K562 (cell line): Measurements from ENCODE around the gene LMLN. TPM values are rescaled to one million over a fixed set of nuclear protein-coding genes. Genes with fewer than 3 reads are reported as not detected.
A peak's percentile ranks its signal among the peaks of the same experiment; 100 is the strongest.

ENCODE experiments used
- BRD9 ChIP-seq: fragments of 450-650 bp; IDR thresholded peaks from 2 replicates; pipeline ENCODE4 v1.6.1; 2018; ENCODE audit warnings: low read depth; ENCODE audit not compliant: partially characterized antibody
- CSDE1 ChIP-seq, 2 experiments: fragments of 450-650 bp; IDR thresholded peaks; 2 replicates each; pipeline ENCODE4 v1.6.1; 2016; ENCODE audit warnings: mild to moderate bottlenecking in 1 of 2
- GATAD2B ChIP-seq: fragments of 450-650 bp; IDR thresholded peaks from 2 replicates; pipeline ENCODE4 v1.6.1; 2017; ENCODE audit warnings: mild to moderate bottlenecking, borderline replicate concordance
- HDAC3 ChIP-seq: fragments of 450-650 bp; IDR thresholded peaks from 2 replicates; pipeline ENCODE4 v1.6.1; 2018; ENCODE audit warnings: borderline replicate concordance, mild to moderate bottlenecking, moderate library complexity; ENCODE audit not compliant: partially characterized antibody
- KLF13 ChIP-seq: fragments of 450-650 bp; IDR thresholded peaks from 2 replicates; pipeline ENCODE4 v1.6.1; 2016; ENCODE audit warnings: missing genetic modification characterization, low read depth, mild to moderate bottlenecking, missing compliant biosample characterization, moderate library complexity, borderline replicate concordance
- MYBL2 ChIP-seq, 2 experiments: fragments of 450-650 bp in 1 of 2; sonication (generic) in 1 of 2; formaldehyde crosslinking in 1 of 2; IDR thresholded peaks; 2 replicates each; pipeline versions ENCODE4 v1.6.1 to v1.8.1; 2017 to 2022; ENCODE audit warnings: borderline replicate concordance in 1 of 2, inconsistent platforms in 1 of 2, low read depth in 1 of 2, mild to moderate bottlenecking in 1 of 2, missing genetic modification reagents in 1 of 2, moderate library complexity in 1 of 2
- SMAD2 ChIP-seq: fragments of 150-350 bp; IDR thresholded peaks from 2 replicates; pipeline ENCODE4 v1.6.1; 2014; ENCODE audit warnings: low read depth, mild to moderate bottlenecking, low read length
- XRCC3 ChIP-seq: fragments of 450-650 bp; IDR thresholded peaks from 2 replicates; pipeline ENCODE4 v1.6.1; 2017; ENCODE audit warnings: mild to moderate bottlenecking, moderate library complexity
- ZNF589 ChIP-seq: fragments of 200-800 bp; sonication (Bioruptor generic); IDR thresholded peaks from 2 replicates; pipeline ENCODE4 v1.6.1; 2016; ENCODE audit warnings: low read depth, missing genetic modification characterization, missing compliant biosample characterization
- polyA plus RNA-seq, 8 experiments: library from polyadenylated mRNA; depleted of rRNA in 4 of 8; stranded (reverse) in 5 of 8; unstranded in 3 of 8; fragments of >200 nt; fragmentation: Nextera tagmentation in 2 of 8; fragmentation: Illumina TruSeq in 1 of 8; extraction: Ambion mirVana in 2 of 8; extraction: Trizol in 1 of 8; gene quantifications; 2 replicates each; pipeline versions ENCODE4 v1.2.1 to v1.2.3, GENCODE V29; 2011 to 2014; ENCODE audit warnings: inconsistent platforms in 1 of 8, missing spikeins in 1 of 8
- total RNA-seq, 7 experiments: library from RNA; depleted of rRNA in 6 of 7; stranded (reverse); fragments of >200 nt in 6 of 7; fragmentation: Illumina TruSeq in 2 of 7; extraction: Trizol in 2 of 7; gene quantifications; 2 replicates each; pipeline versions ENCODE4 v1.2.1 to v1.2.3, GENCODE V29; 2011 to 2021; ENCODE audit warnings: low replicate concordance in 1 of 7
- TF ChIP-seq, protein P1 (sequence below): sonication (generic); formaldehyde crosslinking; IDR thresholded peaks from 2 replicates; pipeline ENCODE4 v1.8.0; 2022; ENCODE audit warnings: missing genetic modification reagents, mild to moderate bottlenecking, borderline replicate concordance
- TF ChIP-seq, protein P2 (sequence below): fragments of 450-650 bp; IDR thresholded peaks from 2 replicates; pipeline ENCODE4 v1.7.0; 2016; ENCODE audit warnings: borderline replicate concordance
- TF ChIP-seq, protein P3 (sequence below): fragments of 450-650 bp; IDR thresholded peaks from 2 replicates; pipeline ENCODE4 v1.6.1; 2017; ENCODE audit warnings: antibody characterized with exemption, mild to moderate bottlenecking

The LMLN gene
- total and polyA plus RNA-seq, 9 of the 15 experiments (the other 6 are each of a cell fraction or from before 2014, with no cell fraction given): 2.2 to 15.9 (median 6.9) TPM

DNA sequence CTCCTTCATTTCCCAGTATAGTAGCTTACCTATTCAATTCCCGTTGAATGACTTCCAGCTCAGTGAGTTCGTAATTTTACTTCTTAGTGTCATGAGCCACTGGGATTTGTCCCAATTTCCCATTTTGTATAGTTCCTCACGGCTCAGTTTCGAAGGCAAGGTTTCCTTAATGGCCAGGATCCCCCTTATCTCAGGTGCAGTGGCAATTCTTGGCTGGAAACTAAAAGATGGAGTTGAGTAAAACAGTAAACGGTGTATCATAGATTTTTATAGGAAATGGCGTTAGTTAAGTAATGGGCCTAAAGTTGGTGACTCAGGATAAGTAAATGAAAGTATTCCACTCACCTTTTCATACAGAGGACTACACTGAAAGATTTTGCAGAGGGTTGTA lies 522 bp upstream of the LMLN start (continued):
- TF ChIP-seq, protein P1, sequence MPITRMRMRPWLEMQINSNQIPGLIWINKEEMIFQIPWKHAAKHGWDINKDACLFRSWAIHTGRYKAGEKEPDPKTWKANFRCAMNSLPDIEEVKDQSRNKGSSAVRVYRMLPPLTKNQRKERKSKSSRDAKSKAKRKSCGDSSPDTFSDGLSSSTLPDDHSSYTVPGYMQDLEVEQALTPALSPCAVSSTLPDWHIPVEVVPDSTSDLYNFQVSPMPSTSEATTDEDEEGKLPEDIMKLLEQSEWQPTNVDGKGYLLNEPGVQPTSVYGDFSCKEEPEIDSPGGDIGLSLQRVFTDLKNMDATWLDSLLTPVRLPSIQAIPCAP (CRISPR knock-in tag): no peak
- no peak for TF ChIP-seq ZNF589 (CRISPR knock-in tag)
- no peak for TF ChIP-seq KLF13
- TF ChIP-seq, protein P2, sequence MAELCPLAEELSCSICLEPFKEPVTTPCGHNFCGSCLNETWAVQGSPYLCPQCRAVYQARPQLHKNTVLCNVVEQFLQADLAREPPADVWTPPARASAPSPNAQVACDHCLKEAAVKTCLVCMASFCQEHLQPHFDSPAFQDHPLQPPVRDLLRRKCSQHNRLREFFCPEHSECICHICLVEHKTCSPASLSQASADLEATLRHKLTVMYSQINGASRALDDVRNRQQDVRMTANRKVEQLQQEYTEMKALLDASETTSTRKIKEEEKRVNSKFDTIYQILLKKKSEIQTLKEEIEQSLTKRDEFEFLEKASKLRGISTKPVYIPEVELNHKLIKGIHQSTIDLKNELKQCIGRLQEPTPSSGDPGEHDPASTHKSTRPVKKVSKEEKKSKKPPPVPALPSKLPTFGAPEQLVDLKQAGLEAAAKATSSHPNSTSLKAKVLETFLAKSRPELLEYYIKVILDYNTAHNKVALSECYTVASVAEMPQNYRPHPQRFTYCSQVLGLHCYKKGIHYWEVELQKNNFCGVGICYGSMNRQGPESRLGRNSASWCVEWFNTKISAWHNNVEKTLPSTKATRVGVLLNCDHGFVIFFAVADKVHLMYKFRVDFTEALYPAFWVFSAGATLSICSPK: 0 out of 2 replicates have a peak, but pooled peaks have one; percentile 39
- 0 out of 2 replicates have a peak, but pooled peaks have one; percentile 13 for TF ChIP-seq XRCC3
- TF ChIP-seq, protein P3, sequence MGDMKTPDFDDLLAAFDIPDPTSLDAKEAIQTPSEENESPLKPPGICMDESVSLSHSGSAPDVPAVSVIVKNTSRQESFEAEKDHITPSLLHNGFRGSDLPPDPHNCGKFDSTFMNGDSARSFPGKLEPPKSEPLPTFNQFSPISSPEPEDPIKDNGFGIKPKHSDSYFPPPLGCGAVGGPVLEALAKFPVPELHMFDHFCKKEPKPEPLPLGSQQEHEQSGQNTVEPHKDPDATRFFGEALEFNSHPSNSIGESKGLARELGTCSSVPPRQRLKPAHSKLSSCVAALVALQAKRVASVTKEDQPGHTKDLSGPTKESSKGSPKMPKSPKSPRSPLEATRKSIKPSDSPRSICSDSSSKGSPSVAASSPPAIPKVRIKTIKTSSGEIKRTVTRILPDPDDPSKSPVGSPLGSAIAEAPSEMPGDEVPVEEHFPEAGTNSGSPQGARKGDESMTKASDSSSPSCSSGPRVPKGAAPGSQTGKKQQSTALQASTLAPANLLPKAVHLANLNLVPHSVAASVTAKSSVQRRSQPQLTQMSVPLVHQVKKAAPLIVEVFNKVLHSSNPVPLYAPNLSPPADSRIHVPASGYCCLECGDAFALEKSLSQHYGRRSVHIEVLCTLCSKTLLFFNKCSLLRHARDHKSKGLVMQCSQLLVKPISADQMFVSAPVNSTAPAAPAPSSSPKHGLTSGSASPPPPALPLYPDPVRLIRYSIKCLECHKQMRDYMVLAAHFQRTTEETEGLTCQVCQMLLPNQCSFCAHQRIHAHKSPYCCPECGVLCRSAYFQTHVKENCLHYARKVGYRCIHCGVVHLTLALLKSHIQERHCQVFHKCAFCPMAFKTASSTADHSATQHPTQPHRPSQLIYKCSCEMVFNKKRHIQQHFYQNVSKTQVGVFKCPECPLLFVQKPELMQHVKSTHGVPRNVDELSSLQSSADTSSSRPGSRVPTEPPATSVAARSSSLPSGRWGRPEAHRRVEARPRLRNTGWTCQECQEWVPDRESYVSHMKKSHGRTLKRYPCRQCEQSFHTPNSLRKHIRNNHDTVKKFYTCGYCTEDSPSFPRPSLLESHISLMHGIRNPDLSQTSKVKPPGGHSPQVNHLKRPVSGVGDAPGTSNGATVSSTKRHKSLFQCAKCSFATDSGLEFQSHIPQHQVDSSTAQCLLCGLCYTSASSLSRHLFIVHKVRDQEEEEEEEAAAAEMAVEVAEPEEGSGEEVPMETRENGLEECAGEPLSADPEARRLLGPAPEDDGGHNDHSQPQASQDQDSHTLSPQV: peak; percentile 61
- peak; percentile 16 for TF ChIP-seq BRD9
- TF ChIP-seq CSDE1 (IDR thresholded peaks at IDR 0.05): peak in 1 of 2 experiments; percentile 48; a peak in 1 of 4 replicates
- TF ChIP-seq GATAD2B: peak; percentile 51; the same call in 1 of the 2 replicates
- TF ChIP-seq MYBL2 (IDR thresholded peaks at IDR 0.05; ENCODE audit: low read depth): peak; percentile 27; the same call in 1 of the 2 replicates
- TF ChIP-seq MYBL2 (CRISPR knock-in tag; IDR thresholded peaks at IDR 0.05; ENCODE audit: borderline replicate concordance): no peak
- peak; percentile 49 for TF ChIP-seq HDAC3
- TF ChIP-seq SMAD2: no peak
